ENCODE measurements around the gene PACRG. TPM values are rescaled to one million over a fixed set of nuclear protein-coding genes. Genes with fewer than 3 reads are reported as not detected.
A peak's percentile ranks its signal among the peaks of the same experiment; 100 is the strongest.

The PACRG gene
- total and polyA plus RNA-seq, 2 of the 13 experiments (the other 11 are each of a cell fraction or from before 2014, with no cell fraction given): 0.13 TPM; not detected in 1

- ChIA-PET POLR2A (no interaction called here), CTCF (ENCODE audit: low intra/inter-chr PET ratio, low total read pairs) (no interaction called here)
- intact Hi-C loops (cut with micrococcal nuclease; ENCODE audit: unreplicated experiment): no loop called here
- Histone ChIP-seq H3K27me3 (ENCODE audit: control insufficient read depth in 1 of 2, insufficient read depth in 2 of 2, low read length in 2 of 2) (peaks cover 0 to 26% of the 10 kb centered on the region in 2 experiments; a peak in 3 of 5 replicates), H3K27ac (ENCODE audit: extremely low read length, insufficient read depth, low read length) (no peak overlapping the region), H4K20me1 (ENCODE audit: insufficient read depth, low read length) (no peaks in the 10 kb centered on the region), H3K4me3 (replicated peaks in 1 of 3; ENCODE audit: insufficient read depth in 1 of 3, low read depth in 2 of 3, low read length in 3 of 3) (no peak overlapping the region), H3K9ac (ENCODE audit: insufficient read depth, low read depth, low read length) (no peak overlapping the region), H3K79me2 (ENCODE audit: insufficient read depth, low read length) (no peaks in the 10 kb centered on the region), H3K9me3 (ENCODE audit: low read length) (no peaks in the 10 kb centered on the region), H3K4me1 (ENCODE audit: insufficient read depth, low read length) (no peaks in the 10 kb centered on the region), H2AFZ (ENCODE audit: low read length) (no peak overlapping the region), H3K4me2 (ENCODE audit: low read depth, low read length) (no peak overlapping the region), H3K36me3 (replicated peaks in 1 of 2; ENCODE audit: control insufficient read depth in 1 of 2, insufficient read depth in 2 of 2, low read length in 2 of 2) (no peaks in the 10 kb centered on the region)
- BruUV-seq (replicated peaks): no TSS peak
- in situ Hi-C loops (cut with HindIII; ENCODE audit: extremely low pct_ligation_motif_present, low pct_unique_long_range_greater_than_20kb): no loop called here
- FAIRE-seq (no peak), DNase-seq (ENCODE audit: low spot score) (peak; percentile 33), ATAC-seq (no peak)
- no peak for TF ChIP-seq ZMYM2 (CRISPR knock-in tag; IDR thresholded peaks at IDR 0.05)
- no peak for TF ChIP-seq RBM22 (optimal IDR thresholded peaks at IDR 0.05; ENCODE audit: low read length)
- no peak for TF ChIP-seq RFX1 (IDR thresholded peaks at IDR 0.05)
- TF ChIP-seq FOXC1 (CRISPR knock-in tag; IDR thresholded peaks at IDR 0.05; ENCODE audit: borderline replicate concordance): no peak
- TF ChIP-seq ZNF616 (CRISPR knock-in tag; IDR thresholded peaks at IDR 0.05; ENCODE audit: low read depth): no peak
- no peak for TF ChIP-seq NCOA5 (CRISPR knock-in tag; IDR thresholded peaks at IDR 0.05)
- TF ChIP-seq ZNF34 (CRISPR knock-in tag; IDR thresholded peaks at IDR 0.05; ENCODE audit: borderline replicate concordance): no peak
- no peak for TF ChIP-seq KAT8 (CRISPR knock-in tag; IDR thresholded peaks at IDR 0.05)
- no peak for TF ChIP-seq FOXJ3 (CRISPR knock-in tag; IDR thresholded peaks at IDR 0.05; ENCODE audit: borderline replicate concordance)
- TF ChIP-seq E2F2 (CRISPR knock-in tag; IDR thresholded peaks at IDR 0.05; ENCODE audit: borderline replicate concordance): no peak
- no peak for TF ChIP-seq ZNF232 (CRISPR knock-in tag; IDR thresholded peaks at IDR 0.05; ENCODE audit: borderline replicate concordance)
- no peak for TF ChIP-seq ZNF335 (CRISPR knock-in tag; IDR thresholded peaks at IDR 0.05)
- no peak for TF ChIP-seq RXRA (CRISPR knock-in tag; IDR thresholded peaks at IDR 0.05)
- TF ChIP-seq ZBTB37 (CRISPR knock-in tag; IDR thresholded peaks at IDR 0.05): no peak
- no peak for TF ChIP-seq ZNF33A (CRISPR knock-in tag; IDR thresholded peaks at IDR 0.05; ENCODE audit: borderline replicate concordance)
- 7% methylated on average over 3 of the region's 3 CpGs for WGBS (ENCODE audit: low lambda C conversion rate)
Observed at GRCh38 chr6:163311830-163312229, 584.1 kb downstream of the PACRG start.
